Panc1 (cell line): ENCODE data around the gene METTL9. TPM values are rescaled to one million over a fixed set of nuclear protein-coding genes. Genes with fewer than 3 reads are reported as not detected.

Experiments used
- ATAC-seq: fragments of 200-7000 bp; cut with Tn5 transposase; 2 replicates; pipeline ENCODE4 v1.9.1; 2020; ENCODE audit warnings: mild to moderate bottlenecking, moderate library complexity
- BruUV-seq: library from RNA; stranded (reverse); fragments of 400-500 nt; replicated peaks from 2 replicates; lab custom pipeline; 2021; lab: Mats Ljungman, UMichigan
- CTCF ChIA-PET: fragments of 300-600 bp; sonication (Branson Sonifier 250); formaldehyde crosslinking; loops from one replicate; lab custom pipeline; 2022; ENCODE audit warnings: antibody characterized with exemption; lab: Charles Lee
- POLR2A ChIA-PET: fragments of 300-600 bp; sonication (Branson Sonifier 250); formaldehyde crosslinking; loops from one replicate; lab custom pipeline; 2022; ENCODE audit warnings: antibody characterized with exemption; lab: Charles Lee
- DNase-seq: peaks from one replicate; pipeline ENCODE4 v3.0.0-alpha.2; 2010; ENCODE audit warnings: low read depth, low spot score
- H3K27ac ChIP-seq: 2 replicates; pipeline ENCODE4 v1.5.1; 2011; ENCODE audit warnings: mild to moderate bottlenecking, low read length, inconsistent platforms
- H3K27me3 ChIP-seq: fragments of 200-500 bp; sonication (Bioruptor generic); 2 replicates; pipeline ENCODE4 v1.6.0; 2014; ENCODE audit warnings: low read length, inconsistent platforms; ENCODE audit not compliant: control insufficient read depth, insufficient read depth
- H3K36me3 ChIP-seq: fragments of 200-500 bp; sonication (Bioruptor generic); 2 replicates; pipeline ENCODE4 v1.5.1; 2014; ENCODE audit warnings: inconsistent platforms, mild to moderate bottlenecking, low read length, moderate library complexity; ENCODE audit not compliant: control insufficient read depth, insufficient read depth
- H3K4me1 ChIP-seq: 2 replicates; pipeline ENCODE4 v1.5.1; 2011; ENCODE audit warnings: inconsistent platforms, mild to moderate bottlenecking, low read length, moderate library complexity; ENCODE audit not compliant: control insufficient read depth, insufficient read depth
- H3K4me3 ChIP-seq, 2 experiments: 2 replicates each; pipeline ENCODE4 v1.5.1; 2011 to 2012; ENCODE audit warnings: low read depth in 2 of 2, low read length in 2 of 2, mild to moderate bottlenecking in 2 of 2, inconsistent platforms in 1 of 2, moderate library complexity in 1 of 2
- H3K9me3 ChIP-seq: fragments of 200-500 bp; sonication (Bioruptor generic); 2 replicates; pipeline ENCODE4 v1.5.1; 2014; ENCODE audit warnings: low read depth, mild to moderate bottlenecking, inconsistent platforms, low read length, moderate library complexity; ENCODE audit not compliant: control insufficient read depth, insufficient read depth
- POLR2AphosphoS5 ChIP-seq: IDR thresholded peaks from 2 replicates; pipeline ENCODE4 v1.6.1; 2012; ENCODE audit warnings: mild to moderate bottlenecking, low read depth, low read length, moderate library complexity
- SIN3A ChIP-seq: IDR thresholded peaks from 2 replicates; pipeline ENCODE4 v1.6.1; 2012; ENCODE audit warnings: low read depth, mild to moderate bottlenecking, low read length, moderate library complexity, borderline replicate concordance; ENCODE audit not compliant: insufficient read depth
- TCF7L2 ChIP-seq: IDR thresholded peaks from 2 replicates; pipeline ENCODE4 v1.6.1; 2011; ENCODE audit warnings: mild to moderate bottlenecking, low read depth, low read length, inconsistent platforms
- in situ Hi-C: cut with HindIII; loops from 2 replicates; pipeline ENCODE4 v1.10.0; 2016; ENCODE audit warnings: low sequenced_read_pairs, low pct_unique_long_range_greater_than_20kb
- intact Hi-C: fragments of 100-400 bp; cut with micrococcal nuclease; formaldehyde crosslinking; loops from one replicate; pipeline ENCODE4 v1.10.0; 2022; ENCODE audit not compliant: unreplicated experiment
- total RNA-seq: library from RNA; stranded (reverse); gene quantifications from one replicate; pipeline ENCODE4 v1.2.1, GENCODE V29; 2021; ENCODE audit not compliant: unreplicated experiment
- TF ChIP-seq, protein P1 (sequence below), 2 experiments: IDR thresholded peaks; 2 replicates each; pipeline ENCODE4 v1.6.1; 2011 to 2012; ENCODE audit warnings: low read depth in 2 of 2, control low read depth in 1 of 2, low read length in 1 of 2, mild to moderate bottlenecking in 1 of 2, moderate library complexity in 1 of 2; ENCODE audit not compliant: insufficient read depth in 1 of 2
- TF ChIP-seq, protein P2 (sequence below): fragments of 450-650 bp; IDR thresholded peaks from 2 replicates; pipeline ENCODE4 v1.5.1; 2017; ENCODE audit warnings: mild to moderate bottlenecking

Gene METTL9
- total RNA-seq, 1 experiment from 2014 or later: 86.1 TPM

DNA sequence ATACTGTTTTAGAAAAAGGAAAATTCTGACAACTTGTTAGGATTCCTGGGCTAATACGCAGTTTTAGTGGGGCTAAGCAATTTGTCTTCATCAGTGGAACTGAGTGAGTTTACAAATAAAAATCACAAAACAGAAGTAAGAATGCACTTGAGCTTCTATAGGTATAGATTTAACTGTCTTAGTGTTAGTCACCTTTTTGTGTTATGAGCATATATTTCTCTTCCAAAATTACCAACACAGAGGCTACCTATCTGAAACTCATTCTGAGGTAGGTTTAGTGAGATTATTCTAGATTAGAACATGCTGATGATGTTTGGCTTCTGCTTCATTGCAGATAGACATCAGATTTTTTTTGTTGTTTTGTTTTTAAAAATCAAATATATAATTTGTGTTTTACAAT, 23.2 kb downstream of the METTL9 start:
- Histone ChIP-seq H3K36me3 (no peaks in the 10 kb centered on the region), H3K27ac (no peak overlapping the region), H3K4me3 (no peak overlapping the region), H3K27me3 (no peaks in the 10 kb centered on the region), H3K9me3 (no peaks in the 10 kb centered on the region), H3K4me1 (no peaks in the 10 kb centered on the region)
- CTCF ChIA-PET: interaction anchor here (1.0 kb wide), 1 partner anchor 18 kb away, joined by 3 read pairs; no protein-coding TSS in a partner anchor
- no TSS peak for BruUV-seq
- intact Hi-C loops: no loop called here
- DNase-seq (no peak), ATAC-seq (no peak)
- in situ Hi-C loops: no loop called here
- POLR2A ChIA-PET: no interaction called here
- TF ChIP-seq POLR2AphosphoS5 (no peak), TCF7L2 (no peak), SIN3A (no peak)
- TF ChIP-seq, protein P1, sequence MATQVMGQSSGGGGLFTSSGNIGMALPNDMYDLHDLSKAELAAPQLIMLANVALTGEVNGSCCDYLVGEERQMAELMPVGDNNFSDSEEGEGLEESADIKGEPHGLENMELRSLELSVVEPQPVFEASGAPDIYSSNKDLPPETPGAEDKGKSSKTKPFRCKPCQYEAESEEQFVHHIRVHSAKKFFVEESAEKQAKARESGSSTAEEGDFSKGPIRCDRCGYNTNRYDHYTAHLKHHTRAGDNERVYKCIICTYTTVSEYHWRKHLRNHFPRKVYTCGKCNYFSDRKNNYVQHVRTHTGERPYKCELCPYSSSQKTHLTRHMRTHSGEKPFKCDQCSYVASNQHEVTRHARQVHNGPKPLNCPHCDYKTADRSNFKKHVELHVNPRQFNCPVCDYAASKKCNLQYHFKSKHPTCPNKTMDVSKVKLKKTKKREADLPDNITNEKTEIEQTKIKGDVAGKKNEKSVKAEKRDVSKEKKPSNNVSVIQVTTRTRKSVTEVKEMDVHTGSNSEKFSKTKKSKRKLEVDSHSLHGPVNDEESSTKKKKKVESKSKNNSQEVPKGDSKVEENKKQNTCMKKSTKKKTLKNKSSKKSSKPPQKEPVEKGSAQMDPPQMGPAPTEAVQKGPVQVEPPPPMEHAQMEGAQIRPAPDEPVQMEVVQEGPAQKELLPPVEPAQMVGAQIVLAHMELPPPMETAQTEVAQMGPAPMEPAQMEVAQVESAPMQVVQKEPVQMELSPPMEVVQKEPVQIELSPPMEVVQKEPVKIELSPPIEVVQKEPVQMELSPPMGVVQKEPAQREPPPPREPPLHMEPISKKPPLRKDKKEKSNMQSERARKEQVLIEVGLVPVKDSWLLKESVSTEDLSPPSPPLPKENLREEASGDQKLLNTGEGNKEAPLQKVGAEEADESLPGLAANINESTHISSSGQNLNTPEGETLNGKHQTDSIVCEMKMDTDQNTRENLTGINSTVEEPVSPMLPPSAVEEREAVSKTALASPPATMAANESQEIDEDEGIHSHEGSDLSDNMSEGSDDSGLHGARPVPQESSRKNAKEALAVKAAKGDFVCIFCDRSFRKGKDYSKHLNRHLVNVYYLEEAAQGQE (IDR thresholded peaks at IDR 0.05; ENCODE audit: insufficient read depth in 1 of 2, low read depth in 2 of 2, low read length in 1 of 2): no peak
- TF ChIP-seq, protein P2, sequence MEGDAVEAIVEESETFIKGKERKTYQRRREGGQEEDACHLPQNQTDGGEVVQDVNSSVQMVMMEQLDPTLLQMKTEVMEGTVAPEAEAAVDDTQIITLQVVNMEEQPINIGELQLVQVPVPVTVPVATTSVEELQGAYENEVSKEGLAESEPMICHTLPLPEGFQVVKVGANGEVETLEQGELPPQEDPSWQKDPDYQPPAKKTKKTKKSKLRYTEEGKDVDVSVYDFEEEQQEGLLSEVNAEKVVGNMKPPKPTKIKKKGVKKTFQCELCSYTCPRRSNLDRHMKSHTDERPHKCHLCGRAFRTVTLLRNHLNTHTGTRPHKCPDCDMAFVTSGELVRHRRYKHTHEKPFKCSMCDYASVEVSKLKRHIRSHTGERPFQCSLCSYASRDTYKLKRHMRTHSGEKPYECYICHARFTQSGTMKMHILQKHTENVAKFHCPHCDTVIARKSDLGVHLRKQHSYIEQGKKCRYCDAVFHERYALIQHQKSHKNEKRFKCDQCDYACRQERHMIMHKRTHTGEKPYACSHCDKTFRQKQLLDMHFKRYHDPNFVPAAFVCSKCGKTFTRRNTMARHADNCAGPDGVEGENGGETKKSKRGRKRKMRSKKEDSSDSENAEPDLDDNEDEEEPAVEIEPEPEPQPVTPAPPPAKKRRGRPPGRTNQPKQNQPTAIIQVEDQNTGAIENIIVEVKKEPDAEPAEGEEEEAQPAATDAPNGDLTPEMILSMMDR: no peak

DNA sequence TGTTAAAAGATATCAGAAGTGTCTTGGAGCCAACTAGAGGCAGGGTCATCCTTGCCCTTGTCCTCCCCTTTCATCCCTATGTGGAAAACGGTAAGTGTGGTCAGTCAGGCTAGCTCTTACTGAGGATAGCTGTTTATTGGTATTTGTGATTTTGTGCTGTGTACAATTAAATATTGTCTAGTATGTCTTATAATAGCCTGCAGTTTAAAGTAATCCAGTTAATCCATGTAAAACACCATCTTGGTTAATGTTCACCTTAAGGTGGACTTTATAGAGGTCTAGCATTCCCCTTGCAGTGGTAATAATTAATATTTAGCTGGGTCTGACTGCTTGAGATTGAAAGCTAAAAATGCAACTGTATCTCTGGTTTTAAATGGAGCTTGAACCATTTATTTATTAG, 25.6 kb downstream of the METTL9 start:
- ATAC-seq (no peak), DNase-seq (no peak)
- Histone ChIP-seq H3K4me1 (no peaks in the 10 kb centered on the region), H3K27me3 (no peaks in the 10 kb centered on the region), H3K4me3 (no peak overlapping the region), H3K27ac (no peak overlapping the region), H3K9me3 (no peaks in the 10 kb centered on the region), H3K36me3 (no peaks in the 10 kb centered on the region)
- POLR2A ChIA-PET: interaction anchor here (0.8 kb wide), 1 partner anchor 17 kb away, joined by 3 read pairs; no protein-coding TSS in a partner anchor
- BruUV-seq: no TSS peak
- in situ Hi-C loops: no loop called here
- CTCF ChIA-PET: no interaction called here
- intact Hi-C loops: no loop called here
- TF ChIP-seq TCF7L2: no peak
- TF ChIP-seq POLR2AphosphoS5: no peak
- no peak for TF ChIP-seq SIN3A
- TF ChIP-seq, protein P2: no peak
- TF ChIP-seq, protein P1 (IDR thresholded peaks at IDR 0.05; ENCODE audit: insufficient read depth in 1 of 2, low read depth in 2 of 2, low read length in 1 of 2): no peak
